Keratinocyte (primary cell): ENCODE results near the gene KRTAP20-4.

ENCODE experiments used
- CTCF ChIP-seq, 3 experiments: IDR thresholded peaks in 1 of 3; conservative IDR thresholded peaks in 1 of 3; optimal IDR thresholded peaks in 1 of 3; 2 replicates in 2 of 3; 3 replicates in 1 of 3; pipeline versions ENCODE3 to v1.5.1; 2011; ENCODE audit warnings: low read length in 3 of 3, mild to moderate bottlenecking in 3 of 3, moderate library complexity in 2 of 3, control low read depth in 1 of 3, inconsistent platforms in 1 of 3; ENCODE audit not compliant: insufficient read depth in 2 of 3; ENCODE audit errors: extremely low read depth in 1 of 3
- EZH2 ChIP-seq: IDR thresholded peaks from one replicate; pipeline ENCODE4 v1.6.1; 2012; ENCODE audit warnings: inconsistent platforms, mild to moderate bottlenecking, low read length, moderate library complexity

GRCh38 chr21:30590297-30590696 is 30.1 kb upstream of the KRTAP20-4 start, which contains the start of gene KRTAP22-2:
- TF ChIP-seq CTCF (optimal IDR thresholded peaks at IDR 0.05 in 1 of 3, IDR thresholded peaks at IDR 0.05 in 1 of 3, conservative IDR thresholded peaks at IDR 0.05 in 1 of 3; ENCODE audit: extremely low read depth in 1 of 3, insufficient read depth in 2 of 3, low read length in 3 of 3) (no peak), EZH2 (no peak)
